Fibroblast of skin of left biceps (primary cell): ENCODE results near the gene ZNF804B.
A peak's percentile ranks its signal among the peaks of the same experiment; 100 is the strongest.

Experiments used
- DNase-seq, 2 experiments: peaks; one replicate each; pipeline ENCODE4 v3.0.0-alpha.2; 2013; ENCODE audit warnings: low read depth in 2 of 2

ZNF804B gene

DNA sequence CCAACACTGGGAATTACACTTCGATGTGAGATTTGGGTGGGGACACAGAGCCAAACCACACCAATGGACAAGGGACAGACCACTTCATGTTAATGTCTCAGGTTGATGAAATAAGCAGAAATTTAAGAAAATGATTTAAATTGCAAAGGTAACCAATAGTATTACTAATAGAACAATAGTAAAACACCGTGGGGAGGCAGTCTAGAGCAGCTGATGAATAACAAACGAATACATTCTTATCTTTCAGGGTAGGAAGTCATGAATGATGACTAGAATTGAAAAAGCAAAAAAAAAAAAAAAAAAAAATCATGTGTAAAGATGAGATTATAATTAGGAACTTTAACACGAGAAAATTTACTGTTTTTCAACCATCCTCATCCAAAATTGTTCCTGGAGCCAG is 207.9 kb downstream of the ZNF804B start:
- DNase-seq, result no peak

DNA sequence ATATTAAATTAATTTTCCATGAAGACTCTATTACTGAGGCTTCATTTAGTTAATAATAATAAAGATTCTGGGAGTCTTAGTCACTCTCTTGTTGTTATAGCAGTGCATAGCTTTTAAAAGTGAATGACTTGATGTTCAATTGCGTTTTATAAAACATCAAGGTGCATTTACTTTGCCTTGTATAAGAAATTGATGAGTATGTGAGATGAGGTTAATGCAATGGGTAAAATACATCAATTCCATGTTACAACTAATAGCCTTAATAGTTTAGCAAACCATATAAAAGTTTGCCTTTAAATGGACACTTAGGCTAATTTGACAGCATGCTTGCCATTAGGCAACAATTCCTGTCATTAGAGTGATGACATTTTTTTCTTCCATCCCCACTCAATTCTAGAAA is 209.7 kb downstream of the ZNF804B start:
- no peak for DNase-seq

DNA sequence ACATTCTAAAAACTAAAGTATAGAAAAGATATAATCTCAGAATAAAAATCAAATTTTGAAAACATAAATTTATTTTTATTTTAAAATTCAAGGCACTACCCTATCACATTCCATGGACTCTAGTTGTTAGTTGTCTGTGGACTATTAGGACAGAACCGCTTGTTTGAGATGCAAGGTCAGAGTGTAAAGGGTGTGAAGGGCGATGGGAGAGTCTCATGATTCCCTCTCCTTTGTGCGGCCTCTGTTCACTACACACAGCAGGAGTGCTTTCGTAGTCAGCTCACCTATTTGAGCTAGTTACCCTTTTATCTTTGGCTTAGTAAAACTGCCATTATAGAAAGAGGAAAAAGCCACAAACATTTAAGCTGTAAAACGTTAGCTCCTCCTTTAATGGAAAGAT is 225.8 kb downstream of the ZNF804B start:
- DNase-seq, result no peak

DNA sequence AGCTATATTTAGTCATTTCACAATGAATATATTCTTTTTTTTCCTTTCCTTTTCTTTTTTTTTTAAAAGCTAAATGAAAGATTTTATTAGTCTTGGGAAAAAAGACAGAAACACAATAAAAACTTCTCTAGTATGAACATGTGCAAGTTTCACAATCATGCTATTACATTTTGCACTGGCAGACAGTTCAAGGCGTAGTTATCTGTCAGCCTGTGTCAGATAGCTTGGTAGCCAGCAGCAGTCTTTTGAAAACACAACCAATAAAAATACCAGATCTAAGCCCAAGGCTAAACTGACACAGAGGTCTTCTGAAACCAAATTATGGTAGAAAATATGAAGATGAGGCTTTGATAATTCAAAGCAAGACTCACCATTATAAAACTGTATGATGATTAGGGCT is 241.8 kb downstream of the ZNF804B start:
- DNase-seq, result no peak

DNA sequence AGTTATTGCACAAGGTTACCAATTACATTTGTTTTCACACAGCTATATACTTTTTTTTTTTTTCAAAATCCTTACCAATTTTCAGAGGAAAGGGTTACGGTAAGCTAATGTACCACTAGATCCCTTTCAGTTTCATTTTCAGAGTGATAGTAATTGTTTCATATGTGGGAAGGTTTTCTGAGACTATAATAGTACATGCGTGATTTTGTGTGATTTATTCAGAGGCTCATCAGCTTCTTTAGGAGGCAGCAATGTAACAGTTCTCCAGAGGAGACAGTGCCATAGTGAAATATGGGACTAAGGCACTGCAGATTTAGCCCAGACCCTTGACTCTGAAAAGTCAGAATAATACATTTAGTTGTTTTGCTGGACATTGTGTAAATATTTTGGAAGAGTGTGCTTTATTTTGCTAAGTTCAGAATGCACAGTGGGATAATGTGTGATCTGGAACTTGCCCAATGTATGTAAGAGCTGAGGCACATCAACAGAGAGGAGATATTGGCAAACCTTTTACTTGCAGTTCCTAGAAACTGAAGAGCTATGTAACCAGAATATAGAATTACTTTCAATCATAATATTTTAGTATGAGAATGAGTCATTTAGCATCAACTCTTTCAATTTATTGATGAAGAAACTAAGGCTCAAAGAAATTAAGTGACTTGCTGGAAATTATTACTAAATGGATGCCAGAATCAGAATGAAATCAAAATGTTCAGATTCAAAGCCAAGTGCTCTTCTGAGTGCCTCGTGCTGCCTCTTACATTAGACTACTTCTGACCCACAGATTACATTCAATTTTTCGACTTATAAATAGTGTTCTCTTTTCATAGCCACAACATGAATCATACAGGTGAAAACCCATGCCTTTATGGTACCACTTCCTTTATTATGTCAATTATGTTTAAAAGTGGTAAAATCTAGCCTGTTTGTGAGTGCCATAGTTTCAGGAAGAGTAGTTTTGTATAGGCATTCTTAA is 243.8 kb downstream of the ZNF804B start:
- no peak for DNase-seq

DNA sequence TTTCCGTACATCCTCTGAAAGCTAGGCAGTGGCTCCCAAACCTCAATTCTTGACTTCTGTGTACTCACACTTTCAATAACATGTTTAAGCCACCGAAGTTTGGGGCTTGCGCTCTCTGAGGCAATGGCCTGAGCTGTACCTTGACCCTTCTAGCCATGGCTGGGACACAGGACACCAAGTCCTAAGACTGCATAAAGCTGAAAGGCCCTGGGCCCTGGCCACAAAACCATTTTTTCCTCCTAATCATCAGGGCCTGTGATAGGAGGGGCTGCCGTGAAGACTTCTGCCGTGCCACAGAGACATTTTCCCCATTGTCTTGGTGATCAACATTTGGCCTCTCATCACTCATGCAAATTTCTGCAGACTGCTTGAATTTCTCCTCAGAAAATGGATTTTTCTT is 252.5 kb downstream of the ZNF804B start:
- no peak for DNase-seq

DNA sequence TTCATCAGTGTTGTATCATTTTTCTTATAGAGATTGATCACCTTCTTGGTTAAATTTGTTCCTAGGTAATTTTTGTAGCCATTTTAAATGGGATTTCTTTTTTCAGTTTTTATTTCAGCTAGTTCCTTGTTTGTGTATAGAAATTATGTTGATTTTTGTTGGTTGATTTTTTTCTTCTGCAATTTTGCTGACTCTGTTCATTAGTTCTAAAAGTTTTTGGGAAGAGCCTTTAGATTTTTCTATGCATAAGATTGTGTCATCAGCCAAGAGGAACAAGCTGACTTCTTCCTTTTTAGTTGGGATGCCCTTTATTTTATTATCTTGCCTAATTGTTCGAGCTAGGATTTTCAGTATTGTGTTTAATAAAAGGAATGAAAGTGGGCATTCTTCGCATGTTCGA is 258.2 kb downstream of the ZNF804B start:
- DNase-seq, result no peak

DNA sequence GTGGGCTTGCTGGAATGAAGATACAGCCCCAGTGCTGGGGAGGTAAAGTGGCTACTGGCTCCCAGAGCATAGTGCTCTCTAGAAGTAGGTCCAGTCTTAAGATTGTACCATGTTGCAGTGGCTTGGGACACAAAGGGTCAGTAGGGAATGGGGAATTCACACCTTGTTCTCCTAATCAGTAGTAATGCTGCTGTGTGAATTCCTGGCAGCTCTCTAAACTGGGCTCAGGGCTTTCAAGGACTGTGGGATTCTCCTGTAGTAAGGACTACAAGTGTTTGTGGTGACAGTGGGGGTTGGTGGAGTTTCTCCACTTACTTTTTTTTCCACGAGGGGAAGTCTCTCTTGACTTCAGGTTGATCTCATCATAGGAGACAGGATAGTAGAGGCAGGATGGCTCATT is 262.2 kb downstream of the ZNF804B start:
- no peak for DNase-seq

DNA sequence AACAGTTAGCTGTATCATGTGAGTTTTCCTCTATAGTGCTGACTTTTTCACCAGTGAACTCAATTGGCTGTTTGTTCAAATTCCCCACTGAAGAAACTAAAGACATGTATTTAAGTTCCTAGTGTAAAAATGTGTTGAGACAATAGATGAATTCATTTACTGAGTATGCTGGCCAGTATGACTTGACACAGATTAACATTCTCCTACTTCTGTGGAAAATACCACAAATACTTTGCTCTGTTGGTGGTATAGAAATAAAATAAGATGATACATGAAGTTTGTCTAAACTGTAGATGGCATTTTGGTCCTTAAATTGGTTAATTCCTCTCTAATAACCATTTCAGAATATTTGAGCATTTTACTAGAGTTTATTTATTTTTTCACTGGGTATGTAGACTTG is 263.7 kb downstream of the ZNF804B start:
- DNase-seq, result no peak

DNA sequence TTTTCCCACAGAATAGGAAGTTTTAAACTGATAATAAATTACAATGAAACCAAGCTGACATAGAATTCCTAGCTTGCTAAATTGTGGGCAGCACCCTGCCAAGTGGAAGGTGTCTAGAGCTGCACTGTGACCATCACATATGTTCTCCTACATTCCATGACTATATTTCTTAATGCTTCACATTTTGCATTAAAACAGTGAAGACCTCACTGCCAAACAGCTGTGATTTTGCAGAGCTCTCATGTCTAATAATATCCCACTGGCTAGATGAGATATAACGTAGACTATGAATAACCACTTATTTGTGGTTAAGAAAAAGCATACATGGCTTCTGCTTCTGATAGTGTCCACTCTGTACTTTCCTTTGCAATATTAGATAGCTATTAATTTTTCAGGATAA is 264.4 kb downstream of the ZNF804B start:
- DNase-seq, result peak in 1 of 2 experiments; percentile 5

DNA sequence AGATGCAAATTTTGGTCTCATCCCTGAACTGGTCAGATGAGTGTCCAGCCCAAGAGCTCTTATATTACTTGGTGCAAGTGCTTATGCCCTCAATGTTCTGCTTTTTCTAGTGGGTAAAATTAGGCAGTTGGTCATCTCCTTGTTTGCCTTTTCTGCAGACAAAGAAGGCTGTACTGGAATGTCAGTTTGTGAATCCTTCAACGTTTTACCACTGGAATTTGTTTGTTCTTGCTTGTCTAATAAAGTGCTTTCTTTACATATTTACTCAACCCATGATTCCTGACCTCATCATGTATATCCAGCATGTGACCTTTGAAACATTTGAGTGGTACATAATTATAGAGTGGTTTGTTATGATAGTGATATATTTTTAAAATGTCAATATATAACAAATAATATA is 268.3 kb downstream of the ZNF804B start:
- no peak for DNase-seq

DNA sequence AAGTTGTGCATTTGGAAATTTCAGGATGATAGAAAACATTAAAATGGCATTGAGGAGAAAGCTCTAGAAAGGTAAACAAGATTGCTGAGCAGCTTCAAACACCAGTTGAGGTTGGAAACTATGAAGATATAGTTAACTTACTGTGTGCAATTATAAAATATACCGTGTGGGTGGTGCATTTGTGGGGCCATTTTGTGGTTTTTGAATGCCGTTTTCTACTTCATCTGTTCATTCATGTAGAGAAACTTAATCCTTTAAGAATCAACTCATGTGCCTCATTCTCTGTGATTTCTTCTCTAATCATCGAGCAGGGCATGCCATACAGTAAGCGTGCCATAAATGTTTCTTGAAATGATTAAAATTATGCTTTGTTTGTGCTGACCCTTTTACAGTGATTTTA is 268.8 kb downstream of the ZNF804B start:
- no peak for DNase-seq

DNA sequence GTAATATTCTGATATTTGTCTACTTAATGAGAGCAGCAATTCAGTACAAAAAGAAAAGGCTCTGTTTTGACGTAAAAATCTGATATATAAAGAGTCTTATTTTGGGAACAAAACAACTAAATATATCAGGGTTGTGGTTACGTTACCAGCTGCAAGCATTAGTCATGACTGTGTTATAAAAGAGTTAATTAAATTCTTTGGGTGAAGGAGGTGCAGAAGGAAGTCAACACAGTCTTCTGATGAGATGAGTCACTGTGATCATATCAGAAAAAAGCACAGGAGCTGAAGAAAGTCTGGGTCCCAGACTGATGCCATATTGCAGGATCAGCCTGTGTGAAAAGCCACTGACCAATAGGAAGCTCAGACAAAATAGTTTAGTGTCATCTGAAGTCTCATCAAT is 270.4 kb downstream of the ZNF804B start:
- peak in 1 of 2 experiments; percentile 9 for DNase-seq

DNA sequence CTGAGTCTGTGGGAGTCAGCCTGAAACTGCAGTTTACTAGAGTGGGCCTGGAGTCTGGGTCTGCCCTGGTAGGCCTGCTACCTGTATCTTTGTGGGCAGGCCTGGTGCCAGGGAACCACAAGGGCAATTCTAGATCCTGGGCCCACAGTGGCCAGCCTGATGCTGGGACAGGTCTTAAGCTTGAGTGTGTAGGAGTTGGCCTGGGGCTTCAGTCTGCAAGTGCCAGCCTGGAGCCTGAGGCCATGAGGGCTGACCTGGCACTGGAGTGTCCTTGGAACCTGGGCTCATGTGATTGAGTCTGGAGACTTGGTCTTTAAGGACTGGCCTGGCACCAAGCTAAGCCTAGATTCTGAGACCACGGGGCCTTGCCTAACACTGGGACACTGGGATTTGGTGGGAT is 281.7 kb downstream of the ZNF804B start:
- no peak for DNase-seq

DNA sequence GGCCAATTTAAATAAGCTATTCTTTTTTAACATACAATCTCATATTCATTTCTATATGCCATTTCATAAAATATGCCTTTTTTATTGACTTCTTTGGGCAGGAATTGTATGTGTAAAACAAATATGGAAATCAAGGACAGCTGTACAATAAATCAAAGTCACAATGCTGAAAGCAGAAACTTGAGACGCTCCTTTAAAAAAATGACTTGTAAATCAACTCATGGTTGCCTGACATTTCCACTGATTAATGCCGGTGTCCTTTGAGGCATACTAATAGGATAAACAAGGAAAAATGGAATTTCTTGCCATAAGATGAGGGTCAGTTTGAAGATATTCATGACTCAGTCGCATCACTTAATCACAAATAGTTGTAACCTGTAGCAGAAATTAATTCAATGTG is 283.4 kb downstream of the ZNF804B start:
- DNase-seq, result no peak

DNA sequence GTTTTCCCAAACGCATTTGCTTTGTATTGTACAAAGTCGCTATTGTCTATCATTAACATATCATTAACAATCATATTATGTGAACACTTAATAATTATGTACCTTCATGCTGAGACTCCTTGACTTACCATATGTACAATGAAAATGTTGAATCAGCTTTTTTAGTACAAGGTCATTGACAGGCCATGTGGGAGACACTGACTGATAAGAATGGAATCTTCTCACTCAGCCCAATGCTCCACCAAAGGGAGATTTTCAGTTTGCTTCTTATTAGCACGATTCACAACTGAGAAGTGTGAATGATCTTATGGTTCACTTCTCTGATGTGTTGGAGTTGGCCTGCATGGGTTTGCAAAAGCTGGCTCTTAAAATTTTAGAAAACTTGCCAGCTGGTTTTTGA is 289.5 kb downstream of the ZNF804B start:
- DNase-seq, result no peak

DNA sequence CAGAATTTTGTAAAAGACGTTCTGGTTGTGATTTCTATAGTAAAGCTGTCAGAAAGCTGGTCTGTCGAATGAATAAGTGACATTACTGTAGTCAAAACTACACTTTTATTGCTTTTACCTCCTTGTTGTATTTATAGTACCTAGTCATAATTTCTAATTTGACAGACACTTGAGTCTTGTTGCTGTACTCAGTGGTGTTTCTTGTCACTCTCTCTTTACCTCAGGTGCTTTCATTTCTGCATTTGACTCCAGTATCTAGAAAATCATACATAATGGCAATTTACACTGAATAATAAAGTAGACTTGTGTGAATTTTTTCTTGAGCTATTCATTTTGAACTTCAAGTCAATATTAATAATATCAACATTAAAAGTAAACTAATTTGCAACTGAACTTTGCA is 293.6 kb downstream of the ZNF804B start:
- no peak for DNase-seq

DNA sequence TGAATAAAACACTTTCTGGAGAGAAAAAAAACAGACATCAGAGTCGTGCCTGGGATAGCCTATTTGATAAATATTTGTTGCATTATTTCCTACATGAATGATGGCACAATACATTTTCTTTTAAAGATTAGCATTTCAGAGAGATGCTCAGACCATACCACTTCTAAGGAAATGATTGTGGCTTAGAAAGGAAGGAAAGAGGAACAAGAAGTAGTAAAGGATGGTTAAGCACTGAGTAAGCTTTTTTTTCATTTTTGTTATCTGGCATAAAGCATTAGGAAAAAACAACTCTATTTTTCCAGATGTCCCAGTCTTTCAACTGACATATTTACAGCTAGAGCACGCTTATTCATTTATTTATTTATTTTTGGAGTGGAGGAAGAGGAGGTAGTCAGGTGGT is 294.9 kb downstream of the ZNF804B start:
- no peak for DNase-seq

DNA sequence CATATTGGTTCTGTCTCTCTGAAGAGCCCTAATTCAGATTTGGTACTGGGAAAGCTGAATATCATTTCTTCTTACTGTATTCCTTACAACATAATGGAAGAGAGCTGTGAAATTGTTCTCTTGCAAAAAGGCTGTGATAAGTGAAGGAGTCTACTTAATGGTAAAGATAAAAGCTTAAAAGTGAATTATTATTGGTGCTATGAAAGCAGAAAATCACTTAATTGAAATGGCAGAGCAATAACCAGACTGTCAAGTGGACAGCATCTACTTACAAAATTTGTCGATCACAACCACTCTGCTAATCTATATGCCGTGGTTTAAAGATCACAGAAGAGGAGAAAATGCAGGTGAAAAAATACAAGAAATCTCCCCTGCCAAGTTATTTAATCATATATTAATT is 300.7 kb downstream of the ZNF804B start:
- no peak for DNase-seq

DNA sequence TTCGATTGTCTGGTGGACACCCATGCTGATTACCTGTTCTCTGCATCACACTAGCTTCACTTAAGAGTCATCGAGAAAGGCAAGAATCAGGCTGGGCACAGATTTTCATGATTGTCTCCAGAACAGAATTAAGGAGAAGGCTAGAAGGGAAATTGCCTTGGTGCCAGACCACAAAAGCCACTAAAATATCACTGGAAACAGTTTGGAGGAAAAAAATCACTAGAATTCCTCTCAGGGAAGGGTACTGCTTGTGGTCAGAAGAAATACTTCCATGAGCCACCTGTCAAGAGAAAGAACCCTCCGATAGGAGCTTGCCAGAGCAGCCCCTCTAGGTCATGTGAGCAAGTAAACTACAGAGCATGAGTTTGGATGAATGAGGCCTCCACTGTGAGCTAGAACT is 305.3 kb downstream of the ZNF804B start:
- no peak for DNase-seq

DNA sequence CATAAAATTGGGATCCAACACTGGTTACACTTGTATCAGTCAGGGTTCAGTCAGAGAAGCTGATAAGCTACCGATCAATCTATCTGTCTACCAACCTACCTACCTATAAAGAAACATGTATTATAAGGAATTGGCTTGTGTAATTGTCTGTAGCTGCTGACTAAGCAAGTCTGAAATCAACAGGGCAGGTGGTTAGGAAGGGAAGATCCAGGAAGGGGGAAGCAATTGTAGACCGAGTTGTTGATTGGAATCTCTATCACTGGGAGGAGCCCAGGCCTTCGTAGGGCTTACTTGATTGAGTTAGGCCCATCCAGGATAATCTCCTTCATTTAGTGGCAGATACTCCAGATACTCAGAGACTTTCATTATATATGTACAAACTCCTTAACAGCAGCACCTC is 307.5 kb downstream of the ZNF804B start:
- no peak for DNase-seq

DNA sequence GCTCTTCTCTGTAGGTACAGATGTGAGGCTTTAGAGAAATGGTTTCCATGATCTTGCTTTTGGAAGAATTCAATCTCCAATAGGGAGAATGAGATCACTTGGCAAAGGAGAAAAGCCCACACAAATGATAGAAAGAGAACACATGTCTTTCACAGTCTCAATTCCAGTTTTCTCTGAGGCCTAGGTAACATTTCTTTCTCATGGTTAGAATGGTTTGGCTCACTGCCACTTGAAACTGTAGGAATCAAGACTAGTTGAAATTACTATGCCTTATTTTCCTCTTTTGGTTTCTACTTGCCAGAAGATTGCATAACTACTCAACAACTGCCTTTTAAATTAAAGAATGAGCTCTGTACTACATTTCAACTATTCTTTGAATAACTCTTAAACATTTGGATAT is 312.6 kb downstream of the ZNF804B start:
- DNase-seq, result peak; percentile 3 to 10

DNA sequence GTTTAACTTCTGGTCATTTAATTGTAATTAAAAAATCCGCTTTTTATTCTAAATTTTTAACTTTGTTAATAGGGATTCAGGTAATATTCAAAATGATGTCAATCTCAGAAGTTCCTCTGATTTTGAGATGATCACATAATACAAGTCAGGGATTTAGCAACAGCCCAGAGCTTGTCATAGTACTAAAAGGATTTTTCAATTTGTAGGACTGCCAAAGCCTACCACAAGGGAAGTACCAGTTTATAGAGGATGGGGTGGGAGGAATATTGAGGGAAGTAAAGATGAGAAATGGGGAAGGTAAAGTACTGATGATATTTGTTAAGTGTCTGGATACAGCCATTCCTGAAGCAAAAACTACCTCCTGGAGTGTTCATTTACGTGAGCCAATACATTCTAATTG is 314.3 kb downstream of the ZNF804B start:
- DNase-seq, result no peak

DNA sequence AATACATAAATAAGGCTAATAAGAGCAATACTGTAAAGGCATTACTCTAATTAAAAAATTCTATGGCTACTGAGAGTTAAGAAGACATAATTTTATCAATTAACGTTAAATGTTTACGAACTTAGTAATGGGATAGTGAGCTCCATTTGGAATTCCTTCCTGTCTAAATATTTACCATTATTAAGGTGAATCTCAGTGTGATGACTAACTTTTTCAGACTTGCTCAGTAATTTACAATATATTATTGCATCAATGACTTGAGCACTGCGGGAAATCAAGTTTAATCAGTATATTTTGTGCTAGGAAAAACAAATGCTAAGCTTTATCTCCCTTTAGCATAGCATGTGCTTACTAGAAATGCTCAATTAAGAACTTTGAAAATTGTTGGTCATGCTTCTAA is 318.5 kb downstream of the ZNF804B start:
- DNase-seq, result no peak
